UCSD-AML1 (cell line): ENCODE results near the gene CHRNE.
A peak's percentile ranks its signal among the peaks of the same experiment; 100 is the strongest.
"Not testable (repeated sequence)": the region's sequence is repeated elsewhere in the genome, so short reads cannot be mapped to it uniquely, and the experiment has no call there.

ENCODE experiments used
- DNase-seq: peaks from one replicate; lab custom pipeline; 2025; ENCODE audit not compliant: unreplicated experiment; lab: John Stamatoyannopoulos, UW

Gene CHRNE

DNA sequence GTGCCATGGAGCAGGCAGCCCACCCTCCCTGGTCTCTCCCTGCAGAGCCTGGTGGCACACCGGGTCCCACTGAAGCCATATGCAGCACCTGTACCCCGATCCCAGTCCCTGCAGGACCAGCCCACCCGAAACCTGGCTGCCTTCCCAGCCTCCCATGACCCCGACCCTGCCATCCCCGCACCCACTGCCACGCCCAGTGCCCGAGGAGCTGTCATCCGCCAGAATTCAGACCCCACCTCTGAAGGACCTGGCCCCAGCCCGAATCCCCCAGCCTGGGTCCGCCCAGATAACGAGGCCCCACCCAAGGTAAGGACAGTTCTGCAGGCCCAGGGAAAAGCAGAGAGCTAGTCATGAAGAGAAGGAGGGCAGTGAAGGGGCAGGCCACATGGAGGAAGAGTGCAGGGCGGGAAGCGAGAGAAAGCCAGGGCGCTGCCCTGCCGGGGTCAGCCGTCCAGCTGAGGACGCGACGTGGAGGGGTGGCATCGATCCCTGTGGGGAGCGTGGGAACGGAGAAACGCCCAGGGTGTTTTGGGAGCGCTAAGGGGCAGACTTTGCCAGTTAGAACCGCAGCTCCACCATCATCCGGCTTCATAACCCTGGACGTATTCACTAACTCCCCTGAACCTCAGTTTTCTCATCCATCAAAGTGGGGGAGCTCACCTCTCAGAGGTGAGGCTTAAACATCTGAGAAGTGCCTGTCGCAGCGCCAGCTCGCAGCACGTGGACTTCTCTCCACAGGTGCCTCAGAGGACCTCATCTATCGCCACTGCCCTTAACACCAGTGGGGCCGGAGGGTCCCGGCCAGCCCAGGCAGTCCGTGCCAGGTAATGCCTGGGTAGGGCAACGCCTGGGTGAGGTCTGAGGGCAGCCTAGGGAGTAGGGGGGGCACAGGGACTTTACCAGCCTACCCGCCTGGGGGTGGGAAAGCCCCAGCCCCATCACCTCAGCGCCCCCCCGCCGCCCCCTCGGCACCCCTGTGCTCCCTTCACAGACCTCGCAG lies 11.2 kb downstream of the CHRNE start:
- no peak for DNase-seq

DNA sequence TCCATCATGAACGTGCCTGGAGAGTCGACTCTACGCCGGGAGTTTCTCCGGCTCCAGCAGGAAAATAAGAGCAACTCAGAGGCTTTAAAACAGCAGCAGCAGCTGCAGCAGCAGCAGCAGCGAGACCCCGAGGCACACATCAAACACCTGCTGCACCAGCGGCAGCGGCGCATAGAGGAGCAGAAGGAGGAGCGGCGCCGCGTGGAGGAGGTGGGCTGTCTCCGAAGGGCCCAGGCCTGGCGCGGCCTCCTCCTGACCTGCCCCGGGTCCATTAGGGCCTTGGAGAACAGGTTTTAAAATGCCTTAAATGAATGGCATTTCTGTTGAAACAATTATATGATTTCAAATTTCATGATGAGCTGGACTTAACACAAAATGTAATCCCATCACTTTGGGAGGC lies 15.3 kb downstream of the CHRNE start:
- no peak for DNase-seq

DNA sequence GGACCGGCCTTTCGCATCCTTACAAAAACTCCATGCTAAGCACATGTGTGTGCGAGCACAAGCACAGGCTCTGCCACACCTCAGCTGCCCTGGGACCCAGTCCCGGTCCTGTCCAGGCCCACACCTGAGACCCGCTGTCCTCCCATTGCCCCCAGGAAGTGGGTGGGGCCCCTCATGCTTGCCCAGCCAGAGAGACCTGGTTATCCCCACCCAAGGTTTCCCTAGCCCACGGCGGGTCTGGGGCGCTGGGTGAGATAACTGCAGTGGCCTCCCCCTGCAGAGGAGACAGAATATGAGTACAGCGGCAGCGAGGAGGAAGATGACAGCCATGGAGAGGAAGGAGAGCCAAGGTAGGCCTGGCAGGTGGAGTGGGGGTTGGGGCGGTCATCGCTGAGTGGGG lies 16.1 kb downstream of the CHRNE start:
- no peak for DNase-seq

DNA sequence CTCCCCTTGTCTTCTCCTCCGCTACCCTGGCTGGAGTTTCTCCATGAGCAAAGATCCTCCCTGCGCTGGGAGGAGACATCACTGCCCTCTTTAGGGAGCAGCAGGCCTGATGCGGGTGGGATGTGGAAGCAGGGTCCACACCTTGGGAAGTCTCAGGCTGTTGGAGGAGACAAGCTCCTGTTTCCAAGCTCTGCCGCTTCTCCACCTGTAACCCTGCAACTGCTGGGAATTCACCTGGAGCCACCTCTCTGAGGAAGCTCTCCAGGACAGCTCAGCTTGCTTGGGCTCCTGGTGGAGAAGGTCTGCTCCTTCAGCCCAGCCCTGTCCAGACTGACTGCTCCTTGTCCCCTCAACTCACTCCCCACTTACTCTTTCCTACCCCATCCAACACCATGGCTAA lies 18.4 kb downstream of the CHRNE start:
- DNase-seq = no peak

DNA sequence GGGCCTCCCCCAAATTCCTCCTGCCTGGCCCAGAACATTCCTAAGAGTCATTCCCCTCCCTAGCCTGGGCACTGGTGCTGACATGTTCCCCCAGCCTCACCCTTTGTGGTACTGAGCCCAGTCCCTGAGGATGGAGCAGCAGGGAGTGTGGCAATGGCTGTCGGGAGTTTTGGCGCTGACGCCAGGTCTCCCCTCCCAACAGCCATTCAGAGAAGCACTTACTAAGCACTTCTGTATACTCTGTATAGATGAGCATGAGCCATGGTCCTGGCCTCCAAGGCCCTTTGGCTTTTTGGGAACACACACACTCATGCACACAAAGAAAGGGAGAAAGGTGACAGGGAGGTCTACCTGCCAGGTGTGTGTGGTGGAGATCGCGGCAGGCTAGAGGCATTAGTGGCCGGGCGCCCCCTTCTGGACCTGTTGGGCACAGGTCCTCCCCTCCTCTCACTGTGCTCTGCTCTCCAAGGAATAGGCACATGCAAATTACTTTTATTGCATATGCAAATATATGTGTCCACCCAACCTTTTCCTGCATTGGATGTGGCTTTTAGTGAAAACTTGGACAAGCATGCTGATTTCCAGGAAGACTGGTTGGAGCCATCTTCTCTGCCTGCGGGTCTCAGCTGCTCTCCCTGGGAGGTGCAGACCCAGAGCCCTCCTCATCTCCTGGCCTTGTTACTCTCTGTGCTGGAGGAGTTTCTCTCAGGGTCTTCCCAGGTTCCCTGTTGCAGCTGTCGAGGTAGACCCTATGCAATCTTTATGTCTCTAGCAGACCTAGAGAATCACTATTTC lies 20.9 kb downstream of the CHRNE start:
- peak; percentile 55 for DNase-seq

DNA sequence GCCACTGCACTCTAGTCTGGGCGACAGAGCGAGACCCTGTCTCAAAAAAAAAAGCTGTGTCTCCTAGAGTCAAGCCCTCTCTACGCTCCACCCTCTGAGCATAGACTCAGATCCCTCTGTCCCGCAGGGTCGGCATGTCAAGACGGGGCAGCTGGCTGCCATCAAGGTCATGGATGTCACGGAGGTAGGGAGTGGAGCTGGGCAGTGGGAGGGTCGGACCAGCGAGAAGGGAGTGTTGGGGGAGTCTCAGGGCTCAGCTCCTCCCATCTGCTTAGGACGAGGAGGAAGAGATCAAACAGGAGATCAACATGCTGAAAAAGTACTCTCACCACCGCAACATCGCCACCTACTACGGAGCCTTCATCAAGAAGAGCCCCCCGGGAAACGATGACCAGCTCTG lies 22.0 kb downstream of the CHRNE start:
- DNase-seq = no peak

DNA sequence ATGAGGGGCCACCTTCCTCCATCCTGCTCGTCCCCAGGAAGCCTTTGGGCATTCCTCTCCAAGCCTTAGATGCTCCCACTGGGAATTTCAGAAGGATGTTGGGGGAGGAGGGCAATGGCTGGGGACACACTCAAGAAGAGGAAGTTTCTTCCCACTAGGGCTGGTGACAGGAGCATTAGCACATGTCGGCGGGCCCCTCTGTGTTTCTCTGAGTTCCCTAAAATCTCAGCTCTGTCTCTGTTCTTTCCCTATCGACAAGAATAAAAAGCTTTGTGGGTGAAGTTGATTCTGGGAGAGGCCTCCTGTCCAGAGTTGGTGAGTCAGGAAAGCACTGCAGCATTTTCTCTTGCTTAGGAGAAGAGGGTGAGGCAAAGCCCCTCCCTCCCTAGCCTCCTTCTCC lies 23.3 kb downstream of the CHRNE start:
- DNase-seq = no peak

DNA sequence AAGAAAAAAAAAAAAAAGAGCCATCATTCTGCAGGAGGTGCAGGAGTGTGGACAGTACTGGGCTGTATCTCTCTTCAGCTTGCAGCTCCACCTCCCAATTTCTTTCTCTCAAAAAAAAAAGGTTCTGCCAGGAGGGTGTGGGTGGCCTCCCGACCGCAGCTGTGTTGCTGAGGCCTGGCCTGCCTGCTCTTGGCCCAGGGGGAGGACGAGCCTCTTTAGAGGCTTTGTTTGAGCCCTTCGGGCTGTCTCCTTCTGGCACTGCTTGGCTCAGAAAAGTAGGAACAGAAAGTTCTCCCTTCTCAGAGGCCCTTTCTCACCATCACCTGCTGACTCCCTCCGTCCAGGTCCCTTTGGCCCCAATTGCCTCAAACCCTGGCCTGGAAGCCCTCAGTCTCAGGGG lies 25.8 kb downstream of the CHRNE start:
- no peak for DNase-seq

DNA sequence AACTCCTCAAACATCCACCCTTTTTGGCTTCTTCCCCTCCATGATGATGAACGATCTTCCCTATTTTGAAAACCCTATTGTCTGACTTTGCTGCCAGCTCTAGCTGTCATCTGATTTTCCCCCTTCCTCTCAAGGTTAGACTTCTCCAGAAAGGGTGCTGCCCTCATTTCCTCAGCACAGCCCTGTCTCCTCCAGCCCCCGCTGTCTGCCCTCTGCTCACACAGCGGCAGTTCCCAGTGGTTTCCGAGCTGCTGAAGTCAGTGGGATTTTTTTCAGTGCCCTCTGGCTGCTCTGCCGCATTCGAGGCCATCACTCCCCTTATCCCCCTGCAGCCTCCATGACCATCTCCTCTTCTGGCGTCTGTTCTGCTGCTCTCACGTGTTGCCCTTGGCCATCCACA lies 30.1 kb downstream of the CHRNE start:
- peak; percentile 18 for DNase-seq

DNA sequence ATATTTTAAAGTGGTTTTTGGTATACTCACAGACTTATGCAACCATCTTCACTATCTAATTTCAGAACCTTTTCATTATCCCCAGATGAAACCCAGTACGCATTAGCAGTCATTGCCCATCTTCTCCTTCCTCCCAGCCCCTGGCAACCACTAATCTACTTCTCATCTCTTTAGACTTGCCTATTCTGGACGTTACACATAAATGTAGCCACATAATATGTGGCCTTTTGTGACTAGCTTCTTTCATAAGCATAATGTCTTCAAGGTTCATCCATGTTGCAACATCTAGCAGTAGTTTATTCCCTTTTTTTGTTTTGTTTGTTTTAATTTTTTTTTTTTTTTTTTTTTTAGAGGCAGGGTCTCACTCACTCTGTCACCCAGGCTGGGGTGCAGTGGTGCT lies 32.0 kb downstream of the CHRNE start:
- DNase-seq = no peak

DNA sequence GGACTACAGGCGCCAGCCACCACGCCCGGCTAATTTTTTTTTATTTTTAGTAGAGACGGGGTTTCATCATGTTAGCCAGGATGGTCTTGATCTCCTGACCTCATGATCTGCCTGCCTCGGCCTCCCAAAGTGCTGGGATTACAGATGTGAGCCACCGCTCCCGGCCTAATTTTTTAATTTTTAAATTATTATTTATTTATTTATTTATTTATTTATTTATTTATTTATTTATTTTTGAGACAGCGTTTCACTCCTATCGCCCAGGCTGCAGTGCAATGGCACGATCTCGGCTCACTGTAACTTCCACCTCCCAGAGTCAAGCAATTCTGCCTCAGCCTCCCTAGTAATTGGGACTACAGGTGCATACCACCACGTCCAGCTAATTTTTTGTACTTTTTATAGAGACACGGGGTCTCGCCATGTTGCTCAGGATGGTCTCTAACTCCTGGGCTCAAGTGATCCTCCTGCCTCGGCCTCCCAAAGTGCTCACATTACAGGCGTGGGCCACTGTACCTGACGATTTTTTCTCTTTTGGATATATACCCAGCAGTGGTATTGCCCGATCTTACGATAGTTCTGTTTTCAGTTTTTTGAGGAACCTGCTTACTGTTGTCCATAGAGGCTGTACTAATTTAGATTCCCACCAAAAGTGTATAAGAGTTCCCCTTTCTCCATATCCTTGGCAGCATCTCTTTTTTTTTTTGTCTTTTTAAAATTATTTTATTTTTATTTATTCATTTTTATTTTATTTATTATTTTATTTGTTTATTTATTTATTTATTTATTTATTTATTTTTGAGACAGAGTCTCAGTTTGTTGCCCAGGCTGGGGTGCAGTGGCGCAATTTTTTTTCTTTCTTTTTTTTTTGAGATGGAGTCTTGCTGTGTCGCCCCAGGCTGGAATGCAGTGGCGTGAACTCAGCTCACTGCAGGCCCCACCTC lies 33.6 kb downstream of the CHRNE start:
- DNase-seq = not testable (repeated sequence)

DNA sequence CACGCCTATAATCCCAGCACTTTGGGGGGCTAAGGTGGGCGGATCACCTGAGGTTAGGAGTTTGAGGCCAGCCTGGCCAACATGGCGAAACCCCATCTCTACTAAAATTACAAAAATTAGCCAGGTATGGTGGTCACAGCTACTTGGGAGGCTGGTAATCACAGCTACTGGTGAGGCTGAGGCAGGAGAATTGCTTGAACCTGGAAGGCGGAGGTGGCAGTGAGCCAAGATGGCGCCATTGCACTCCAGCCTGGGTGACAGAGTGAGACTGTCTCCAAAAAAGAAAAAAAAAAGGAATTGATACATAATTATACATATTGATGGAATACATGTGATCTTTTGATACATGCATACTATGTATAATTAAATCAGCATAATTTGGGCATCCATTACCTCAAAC lies 35.4 kb downstream of the CHRNE start:
- not testable (repeated sequence) for DNase-seq

DNA sequence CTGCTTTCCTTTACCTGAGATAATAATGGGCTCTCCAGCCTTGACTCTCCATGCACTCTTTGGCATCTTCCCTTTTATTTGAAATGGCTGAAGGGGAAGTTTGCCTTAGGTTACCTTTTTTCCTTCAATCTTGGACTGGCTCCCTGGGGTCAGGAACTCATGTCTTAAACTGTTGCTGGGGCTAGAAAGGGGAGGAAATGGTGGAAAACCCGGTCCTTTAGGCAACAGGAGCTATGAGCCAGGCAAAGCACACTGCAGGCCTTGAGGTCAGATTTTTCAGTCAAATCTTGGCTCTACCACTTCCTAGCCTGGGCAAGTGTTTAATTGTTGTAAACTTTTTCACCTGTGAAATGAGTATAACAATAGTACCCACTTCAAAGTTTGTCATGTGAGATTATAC lies 39.6 kb downstream of the CHRNE start:
- no peak for DNase-seq

DNA sequence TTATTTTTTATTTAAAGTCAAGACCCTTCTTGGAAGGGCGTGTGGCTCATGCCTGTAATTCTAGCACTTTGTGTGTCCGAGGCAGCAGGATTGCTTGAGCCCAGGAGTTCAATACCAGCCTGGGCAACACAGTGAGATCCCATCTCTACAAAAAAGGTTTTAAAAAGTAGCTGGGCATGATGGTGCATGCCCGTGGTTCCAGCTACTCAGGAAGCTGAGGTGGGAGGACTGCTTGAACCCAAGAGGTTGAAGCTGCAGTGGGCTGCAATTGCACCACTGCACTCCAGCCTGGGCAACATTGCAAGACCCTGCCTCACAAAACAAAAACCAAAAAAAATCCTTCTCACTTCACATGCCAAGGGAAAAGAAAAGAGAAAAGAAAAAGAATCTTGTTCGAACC lies 40.2 kb downstream of the CHRNE start:
- DNase-seq = no peak

DNA sequence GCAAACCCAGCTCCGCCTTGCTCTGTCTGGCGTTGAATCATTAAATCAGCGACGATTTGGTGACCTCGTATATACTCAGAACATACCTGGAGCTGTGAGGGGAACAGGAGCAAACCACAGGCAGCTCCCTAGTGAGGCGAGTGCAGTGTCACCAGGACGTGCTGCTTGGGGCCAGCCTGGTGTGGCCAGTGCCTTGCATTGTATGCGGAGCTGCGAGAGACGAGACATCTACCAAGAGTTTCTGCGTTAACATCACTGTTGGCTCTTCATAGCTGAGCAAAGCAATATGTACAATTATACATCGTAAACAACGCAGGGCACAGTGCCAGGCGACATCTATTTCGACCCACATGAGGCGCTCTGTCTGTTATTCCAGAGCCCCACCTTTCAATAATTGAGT lies 41.8 kb downstream of the CHRNE start:
- no peak for DNase-seq

DNA sequence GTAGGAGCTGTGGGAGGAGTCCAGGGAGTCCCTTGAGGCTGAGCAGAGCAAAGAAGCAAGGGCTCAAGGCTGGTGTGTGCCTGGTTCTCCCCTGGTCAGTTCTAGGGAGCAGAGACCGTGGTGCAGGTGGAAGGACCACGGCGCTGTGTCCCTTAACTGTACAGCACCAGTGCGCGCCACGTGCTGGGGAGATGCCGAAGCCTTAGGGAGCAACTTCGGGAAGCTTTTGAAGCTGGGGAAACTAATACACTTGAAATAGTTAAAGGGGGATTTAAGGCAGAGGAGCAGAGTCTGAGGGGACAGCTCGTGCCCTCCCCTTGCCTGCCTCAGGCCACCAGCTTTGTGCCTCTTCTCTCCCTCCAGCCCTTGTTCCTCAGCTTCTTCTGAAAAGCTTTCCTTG lies 42.2 kb downstream of the CHRNE start:
- DNase-seq = no peak

DNA sequence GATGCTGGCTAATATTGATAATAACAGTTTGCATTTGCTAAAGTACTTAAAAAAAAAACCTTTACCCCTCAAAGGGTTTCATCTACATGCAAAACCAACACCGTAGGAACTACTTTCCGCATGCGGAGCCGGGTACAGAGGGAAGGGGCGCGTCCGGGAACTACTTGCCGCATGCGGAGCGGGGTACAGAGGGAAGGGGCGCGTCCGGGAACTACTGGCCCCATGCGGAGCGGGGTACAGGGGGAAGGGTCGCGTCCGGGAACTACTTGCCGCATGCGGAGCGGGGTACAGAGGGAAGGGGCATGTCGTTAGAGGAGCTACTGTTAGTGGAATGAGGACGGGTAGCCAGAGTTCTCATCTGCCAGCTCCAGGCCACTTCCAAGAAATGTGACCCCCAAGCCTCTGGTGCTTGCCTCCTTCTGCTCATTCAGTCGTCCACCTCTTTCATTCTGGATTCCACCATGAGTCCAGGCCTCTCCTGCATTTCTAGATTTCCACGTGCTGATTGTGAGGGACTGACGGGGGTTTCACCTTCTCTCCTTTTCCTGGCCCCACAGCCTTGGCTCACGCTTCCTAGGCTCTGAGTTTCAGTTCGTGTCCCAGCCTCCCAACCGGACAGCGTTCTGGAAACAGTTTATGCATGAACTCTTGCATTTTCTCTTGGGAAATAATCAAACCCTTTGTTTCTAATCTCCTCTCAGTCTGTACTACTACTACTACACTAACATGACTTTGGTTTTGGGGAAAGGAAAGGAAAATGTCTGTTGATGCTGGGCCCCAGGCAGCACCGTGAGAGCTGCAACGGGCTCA lies 42.9 kb downstream of the CHRNE start:
- DNase-seq = no peak

DNA sequence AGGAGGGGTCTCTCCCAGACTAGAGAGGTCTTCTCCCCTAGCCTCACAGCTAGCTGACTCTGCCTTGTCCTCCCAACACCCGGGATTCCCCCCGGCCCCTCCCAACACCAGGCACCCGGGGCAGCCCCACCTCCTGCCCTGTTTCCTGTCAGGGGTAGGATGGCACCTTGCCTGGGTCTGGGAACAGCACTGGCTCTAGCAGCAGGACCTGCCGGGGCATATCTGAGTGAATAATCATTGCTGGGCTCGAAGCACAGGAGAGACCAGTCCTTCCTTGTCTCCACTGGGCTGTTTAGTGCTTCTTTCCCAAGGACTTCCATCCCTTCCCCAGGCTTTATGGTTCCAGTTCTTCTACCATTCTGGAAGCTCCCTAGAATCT lies 44.0 kb downstream of the CHRNE start:
- no peak for DNase-seq

DNA sequence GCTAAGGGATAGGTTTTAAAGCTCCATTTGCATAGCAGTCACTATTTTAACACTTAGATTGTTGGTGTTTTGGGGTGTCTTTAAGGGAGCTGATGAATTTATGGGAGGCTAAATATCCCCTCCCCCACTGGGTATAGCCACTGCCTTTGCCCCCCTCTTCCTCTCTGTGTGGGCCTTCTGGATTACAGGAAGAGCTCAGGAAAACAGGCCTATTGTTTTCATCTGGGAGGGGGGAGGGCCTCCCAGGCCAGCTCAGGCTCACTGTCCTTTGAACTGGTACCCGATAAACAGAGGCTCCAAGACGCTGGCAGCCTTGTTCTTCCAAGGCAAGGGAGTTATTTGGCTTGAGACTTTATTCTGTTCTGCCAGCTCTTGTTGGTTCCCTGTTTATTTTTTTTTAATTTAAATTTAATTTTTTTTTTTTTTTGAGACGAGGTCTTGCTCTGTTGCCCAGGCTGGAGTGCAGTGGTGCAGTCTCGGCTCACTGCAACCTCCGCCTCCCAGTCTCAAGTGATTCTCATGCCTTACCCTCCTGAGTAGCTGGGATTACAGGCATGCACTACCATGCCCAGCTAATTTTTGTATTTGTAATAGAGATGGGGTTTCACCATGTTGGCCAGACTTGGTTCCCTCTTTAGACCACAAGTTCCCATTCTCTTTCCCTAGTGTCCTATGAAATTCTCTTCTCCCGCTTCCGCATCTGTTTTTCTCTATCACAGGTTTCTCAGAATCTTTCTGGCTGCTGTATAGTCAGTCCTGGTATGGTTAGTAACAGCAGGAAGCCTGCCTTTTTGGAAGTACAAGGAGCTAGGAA lies 44.6 kb downstream of the CHRNE start:
- no peak for DNase-seq
